Activated T-helper 9 cell treated with anti-CD3 and anti-CD28 coated beads, Interleukin-2, amount 50 U/mL, for 16 hours (primary cell): ENCODE results near the gene DOCK3.
"Not testable (repeated sequence)": the region's sequence is repeated elsewhere in the genome, so short reads cannot be mapped to it uniquely, and the experiment has no call there.

Experiments
- DNase-seq: peaks from one replicate; pipeline ENCODE4 v3.0.0-alpha.2; 2020; ENCODE audit warnings: low read depth

Gene DOCK3

GRCh38 chr3:51224283-51224682 lies 549.6 kb downstream of the DOCK3 start:
- DNase-seq, result no peak

DNA sequence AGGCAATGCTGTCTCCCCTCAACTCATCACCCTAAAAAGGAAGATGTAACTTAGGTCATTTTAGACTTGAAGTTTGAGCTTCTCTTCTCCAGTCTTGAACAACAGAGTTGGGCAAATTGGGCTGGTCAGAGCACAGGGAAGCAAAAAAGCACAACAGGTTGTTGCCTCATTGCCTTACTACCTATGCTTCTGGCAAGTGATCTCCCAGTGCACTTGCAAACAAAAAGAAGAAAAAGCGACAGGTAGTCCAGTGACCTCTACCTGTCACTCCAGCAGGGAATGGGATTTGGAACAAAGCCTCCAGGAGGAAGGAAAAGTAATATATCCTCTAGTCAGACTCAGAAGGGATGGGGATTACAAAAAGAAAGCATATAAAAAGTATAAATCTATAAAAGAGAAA lies 550.1 kb downstream of the DOCK3 start:
- no peak for DNase-seq

GRCh38 chr3:51242939-51243338 lies 568.2 kb downstream of the DOCK3 start:
- no peak for DNase-seq

- no peak for DNase-seq
These were observed 569.2 kb downstream of the DOCK3 start for GRCh38 chr3:51243924-51244323.

DNA sequence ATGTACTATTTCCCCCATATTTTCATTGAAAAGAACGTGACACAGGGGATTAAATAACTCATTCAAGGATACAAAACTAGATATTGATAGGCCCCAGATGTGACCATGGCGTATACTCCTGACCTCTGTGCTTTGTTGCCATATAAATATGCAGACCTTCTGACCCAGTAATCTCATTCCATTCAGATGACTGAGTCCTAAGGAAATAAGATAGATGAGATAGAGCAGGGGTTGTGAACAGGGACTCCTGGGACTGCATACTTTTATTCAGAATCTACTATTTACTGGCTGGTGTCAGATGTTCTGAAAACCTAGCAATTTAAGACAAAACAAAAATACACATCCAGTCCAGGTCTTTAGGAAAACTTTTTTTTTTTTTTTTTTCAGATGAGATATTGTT lies 571.1 kb downstream of the DOCK3 start:
- DNase-seq, result no peak

DNA sequence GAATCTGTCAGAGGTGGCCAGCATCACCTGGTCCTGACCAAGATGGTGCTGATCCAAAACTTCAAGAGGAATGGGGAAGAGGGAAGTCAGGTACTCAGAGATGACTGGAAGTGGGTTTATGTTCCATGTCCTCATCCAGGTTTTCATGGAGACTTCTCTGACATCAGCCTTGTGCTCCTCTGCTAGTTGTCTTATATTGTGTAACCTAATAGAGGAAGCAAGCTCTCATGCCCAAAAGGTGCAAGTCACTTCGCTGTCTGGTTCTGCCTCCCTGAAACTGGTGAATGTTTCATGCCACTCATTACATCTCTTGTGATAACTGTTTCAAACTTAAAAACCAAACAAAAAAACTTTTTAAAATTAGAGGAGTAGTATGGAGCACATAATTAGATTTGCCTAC lies 583.1 kb downstream of the DOCK3 start:
- no peak for DNase-seq

DNA sequence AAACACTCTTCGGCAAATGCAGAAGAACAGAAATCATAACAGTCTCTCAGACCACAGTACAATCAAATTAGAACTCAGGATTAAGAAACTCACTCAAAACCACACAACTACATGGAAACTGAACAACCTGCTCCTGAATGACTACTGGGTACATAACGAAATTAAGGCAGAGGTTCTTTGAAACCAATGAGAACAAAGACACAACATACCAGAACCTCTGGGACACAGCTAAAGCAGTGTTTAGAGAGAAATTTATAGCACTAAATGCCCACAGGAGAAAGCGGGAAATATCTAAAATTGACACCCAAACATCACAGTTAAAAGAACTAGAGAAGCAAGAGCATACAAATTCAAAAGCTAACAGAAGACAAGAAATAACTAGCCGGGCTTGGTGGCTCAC lies 589.4 kb downstream of the DOCK3 start:
- not testable (repeated sequence) for DNase-seq

DNA sequence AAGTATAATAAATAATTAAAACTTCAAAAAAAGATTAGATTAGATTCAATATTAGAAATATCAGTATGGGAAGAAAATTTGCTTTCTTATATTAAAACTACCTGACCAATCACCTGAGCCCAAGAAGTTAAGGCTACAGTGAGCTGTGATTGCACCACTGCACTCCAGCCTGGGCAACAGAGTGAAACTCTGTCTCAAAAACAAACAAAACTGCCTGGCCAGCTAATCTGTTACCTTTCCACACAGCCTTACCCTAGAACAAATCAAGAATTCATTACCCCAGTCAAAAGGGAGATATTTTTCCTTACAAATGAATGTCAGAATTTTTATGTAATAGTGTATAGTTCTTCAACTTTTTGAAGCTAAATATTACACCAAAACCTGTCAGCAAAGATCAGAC lies 593.4 kb downstream of the DOCK3 start:
- no peak for DNase-seq

DNA sequence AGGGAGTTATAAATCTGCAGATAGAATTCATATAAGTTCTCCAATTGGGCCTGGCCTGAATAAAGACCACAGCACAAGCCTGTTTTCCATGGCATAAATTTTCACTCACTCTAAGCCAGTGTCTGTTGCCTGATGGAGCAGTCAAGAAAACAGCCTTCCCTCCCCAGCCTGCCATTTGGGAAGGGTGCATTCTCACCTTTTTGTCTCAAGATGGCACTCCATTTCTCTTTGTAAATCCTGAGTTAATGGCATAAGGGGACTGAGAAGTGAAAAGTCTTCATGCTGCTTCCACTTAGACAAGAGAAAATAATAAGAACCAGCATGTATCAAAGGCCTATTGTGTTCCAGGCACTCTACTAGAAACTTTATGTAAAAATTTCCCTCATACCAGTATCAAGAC lies 594.7 kb downstream of the DOCK3 start:
- DNase-seq, result no peak

DNA sequence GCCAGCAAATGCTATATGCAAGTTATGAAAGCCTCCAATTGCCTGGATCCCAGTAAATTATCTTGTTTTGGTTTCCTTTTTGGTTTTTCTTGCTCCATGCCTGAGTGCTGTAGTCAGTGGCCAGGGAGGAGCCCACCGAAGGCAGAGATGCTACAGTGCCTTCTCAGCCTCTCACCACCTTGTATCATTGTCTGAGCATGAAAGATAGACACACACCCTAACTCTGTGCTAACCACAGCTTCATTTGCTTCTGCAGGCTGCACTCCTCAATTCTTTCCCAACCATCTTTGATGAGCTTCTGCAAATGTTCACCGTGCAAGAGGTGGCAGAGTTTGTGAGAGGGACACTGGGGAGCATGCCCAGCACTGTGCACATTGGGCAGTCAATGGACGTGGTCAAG lies 595.8 kb downstream of the DOCK3 start:
- no peak for DNase-seq

DNA sequence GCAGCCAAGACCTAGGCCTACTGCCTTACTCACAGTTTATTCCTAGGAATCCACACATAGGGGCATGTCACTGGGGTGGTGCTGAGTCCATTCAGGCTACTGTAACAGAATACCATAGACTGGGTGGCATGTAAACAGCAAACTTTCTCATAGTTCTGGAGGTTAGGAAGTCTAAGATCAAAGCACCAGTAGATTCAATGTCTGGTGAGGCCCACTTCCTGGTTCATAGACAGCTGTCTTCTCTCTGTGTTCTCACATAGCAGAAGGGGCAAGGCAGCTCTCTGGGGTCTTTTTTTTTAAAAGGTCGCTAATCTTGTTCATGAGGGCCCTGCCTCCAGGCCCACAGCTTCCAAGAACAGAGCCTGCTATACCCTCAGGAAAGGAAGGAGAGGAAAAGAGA lies 596.4 kb downstream of the DOCK3 start:
- no peak for DNase-seq

DNA sequence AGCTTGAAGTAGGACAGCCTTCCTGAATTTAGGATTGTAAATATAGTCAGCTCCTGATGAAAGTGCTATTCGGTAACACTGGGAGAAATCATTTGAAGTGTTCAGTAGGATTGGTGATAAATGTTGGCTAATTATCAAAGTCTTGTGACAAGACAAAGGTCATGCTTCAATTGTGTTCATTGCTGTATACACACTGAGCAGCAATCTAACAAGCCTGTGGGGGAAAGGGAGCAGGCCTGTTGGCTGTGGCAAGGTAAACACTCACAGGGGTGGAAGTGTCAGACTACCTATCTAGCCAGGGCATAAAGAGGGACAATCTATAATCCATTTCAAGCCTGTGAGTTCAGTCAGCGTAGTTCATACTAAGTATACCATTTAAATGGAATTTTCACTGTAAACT lies 599.3 kb downstream of the DOCK3 start:
- no peak for DNase-seq

DNA sequence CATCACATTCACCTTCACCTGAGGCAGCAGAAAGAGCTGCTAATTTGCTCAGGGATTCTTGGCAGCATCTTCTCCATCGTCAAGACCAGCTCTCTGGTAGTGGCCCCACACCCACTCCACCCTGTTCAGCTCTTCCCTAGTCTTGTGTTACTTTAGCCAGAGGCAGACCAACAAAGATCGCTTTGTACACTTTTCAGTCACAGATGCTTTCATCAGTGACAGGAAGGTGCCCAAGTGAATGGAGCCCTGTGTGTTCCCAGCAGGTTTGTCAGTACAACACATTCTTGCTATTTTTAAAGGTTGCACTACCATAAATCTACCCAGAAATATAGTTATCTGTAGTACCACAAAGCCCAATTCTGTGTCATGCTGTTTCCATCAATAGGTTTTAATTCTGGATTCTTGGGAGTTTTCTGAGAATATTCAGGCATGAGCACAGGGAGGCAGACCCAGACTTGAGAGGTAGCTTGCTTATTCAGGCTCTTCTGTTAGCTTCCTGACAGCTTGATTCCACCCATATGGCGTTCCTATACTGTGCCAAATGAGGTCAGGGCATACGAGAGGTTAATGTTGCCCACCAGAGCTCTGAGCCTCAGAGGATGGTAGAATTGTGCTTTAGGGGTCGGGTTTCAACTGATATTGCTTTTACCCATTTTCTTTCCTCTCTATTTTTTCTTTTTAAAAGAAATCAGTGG lies 600.5 kb downstream of the DOCK3 start:
- no peak for DNase-seq

DNA sequence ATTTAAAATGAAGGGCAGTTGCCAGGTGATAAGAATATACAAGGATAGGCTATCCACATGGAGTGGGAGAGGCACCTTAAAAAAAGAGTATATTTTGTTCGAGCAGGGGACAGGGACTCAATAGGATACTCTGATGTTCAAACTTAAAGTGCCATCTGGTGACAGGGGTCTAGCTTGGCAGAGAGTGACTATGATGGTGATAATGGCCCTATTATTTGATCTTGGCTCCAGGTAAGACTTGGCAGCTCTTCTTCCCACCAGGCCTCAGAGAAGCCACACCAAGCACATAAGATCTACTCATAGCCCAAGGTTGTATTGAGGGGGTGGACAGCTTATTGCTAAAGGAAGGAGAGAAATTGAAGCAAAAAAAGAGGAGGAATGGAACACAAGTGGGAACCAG lies 601.3 kb downstream of the DOCK3 start:
- no peak for DNase-seq

- DNase-seq, result no peak
These were observed 604.7 kb downstream of the DOCK3 start for GRCh38 chr3:51279448-51279847.

GRCh38 chr3:51280176-51280575 lies 605.4 kb downstream of the DOCK3 start:
- DNase-seq, result no peak

GRCh38 chr3:51282931-51283330 lies 608.2 kb downstream of the DOCK3 start:
- no peak for DNase-seq

DNA sequence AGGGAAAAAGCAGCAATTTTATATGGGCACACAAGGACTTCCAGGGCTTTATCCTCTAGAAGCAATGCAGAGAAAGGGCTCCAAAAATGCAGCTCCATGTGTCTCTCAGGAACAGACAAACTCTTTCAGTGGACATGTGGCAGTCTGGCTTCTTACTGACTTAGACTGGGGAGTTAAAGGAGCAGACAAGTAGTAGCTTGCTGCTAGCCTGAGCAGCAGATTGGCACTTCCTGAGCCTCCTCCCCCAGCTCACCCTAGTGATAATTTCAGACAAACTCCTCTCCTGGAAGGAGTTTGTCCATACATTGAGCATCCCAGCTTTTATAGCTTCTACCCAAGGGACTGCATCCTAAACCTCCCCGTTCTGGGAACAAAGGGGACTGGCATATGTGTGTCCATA lies 608.7 kb downstream of the DOCK3 start:
- no peak for DNase-seq

GRCh38 chr3:51295625-51296024 lies 620.9 kb downstream of the DOCK3 start:
- no peak for DNase-seq

DNA sequence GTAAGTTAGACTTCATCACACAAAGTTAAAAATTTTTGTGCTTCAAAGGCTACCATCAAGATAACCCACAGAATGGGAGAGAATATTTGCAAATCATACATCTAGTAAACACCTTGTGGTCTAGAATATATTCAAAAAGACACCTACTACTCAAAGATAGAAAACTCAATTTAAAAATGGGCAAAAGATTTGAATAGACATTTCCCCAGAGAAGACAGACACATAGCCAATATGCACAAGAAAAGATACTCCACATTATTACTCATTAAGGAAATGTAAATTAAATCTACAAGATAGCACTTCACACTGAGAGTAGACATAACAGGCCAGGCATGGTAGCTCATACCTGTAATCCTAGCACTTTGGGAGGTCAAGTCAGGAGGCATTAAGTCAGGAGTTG lies 622.6 kb downstream of the DOCK3 start:
- DNase-seq, result no peak

- no peak for DNase-seq
These were observed 629.5 kb downstream of the DOCK3 start for GRCh38 chr3:51304230-51304629.

DNA sequence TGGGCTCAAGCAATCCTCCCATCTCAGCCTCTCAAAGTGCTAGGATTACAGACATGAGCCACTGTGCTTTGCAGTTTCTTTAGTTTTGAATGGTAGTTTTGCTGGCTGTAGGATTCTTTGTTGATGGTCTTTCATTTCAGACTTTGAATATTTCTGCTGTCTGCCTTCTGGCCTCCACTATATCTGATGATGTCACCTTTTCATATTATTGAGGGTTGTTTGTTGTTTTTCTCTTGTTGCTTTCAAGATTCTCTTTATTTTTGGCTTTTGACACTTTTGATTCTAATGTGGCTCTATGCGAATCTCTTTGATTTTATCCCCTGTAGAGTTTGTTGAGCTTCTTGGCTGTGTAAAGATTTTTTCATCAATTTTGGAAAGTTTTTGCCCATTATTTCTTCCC lies 631.4 kb downstream of the DOCK3 start:
- no peak for DNase-seq

DNA sequence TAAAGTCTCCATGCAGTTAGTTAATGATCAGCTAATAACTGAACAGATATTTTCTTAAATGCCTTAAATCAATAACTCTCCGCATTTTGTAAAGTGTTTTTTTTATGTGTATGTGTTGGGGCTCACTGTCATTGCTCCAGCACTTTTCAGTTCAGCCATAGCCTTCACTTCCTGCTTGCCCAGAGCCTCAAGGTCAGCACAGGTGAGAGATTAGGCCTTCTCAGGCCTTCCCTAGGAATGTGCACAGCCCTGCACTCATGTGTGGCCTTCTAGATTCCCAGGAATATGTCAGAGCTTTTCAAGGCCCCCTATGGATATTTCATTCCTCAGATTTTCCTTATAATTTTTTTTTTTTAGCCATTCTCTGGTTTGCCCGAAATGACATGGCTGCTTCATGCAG lies 632.7 kb downstream of the DOCK3 start:
- no peak for DNase-seq

GRCh38 chr3:51307945-51308607 lies 633.3 kb downstream of the DOCK3 start:
- not testable (repeated sequence) for DNase-seq
